HEK293 (cell line): ENCODE data around the gene IPO11.

Experiments
- CTCF ChIA-PET: fragments of 350-600 bp; formaldehyde crosslinking; extraction: SDS; loops from one replicate; lab custom pipeline; 2021; ENCODE audit warnings: antibody characterized with exemption; lab: Yijun Ruan, JAX
- POLR2A ChIA-PET: fragments of 300-600 bp; formaldehyde crosslinking; extraction: SDS; loops from one replicate; lab custom pipeline; 2020; ENCODE audit warnings: antibody characterized with exemption, inconsistent platforms; lab: Yijun Ruan, JAX
- H3K27ac ChIP-seq: fragments of 200-500 bp; sonication (Bioruptor generic); 2 replicates; pipeline ENCODE4 v1.5.1; 2014; ENCODE audit warnings: low read depth, low read length, control low read depth, inconsistent platforms; ENCODE audit errors: extremely low read depth
- H3K36me3 ChIP-seq, 2 experiments: fragments of 200-500 bp in 1 of 2; sonication (Bioruptor generic) in 1 of 2; 1 replicate in 1 of 2; 2 replicates in 1 of 2; pipeline ENCODE4 v1.5.1; 2014 to 2017; ENCODE audit warnings: inconsistent platforms in 2 of 2, low read length in 2 of 2; ENCODE audit not compliant: control insufficient read depth in 2 of 2, insufficient read depth in 1 of 2
- H3K4me1 ChIP-seq: fragments of 200-500 bp; sonication (Bioruptor generic); 2 replicates; pipeline ENCODE4 v1.5.1; 2014; ENCODE audit warnings: mild to moderate bottlenecking, low read length, inconsistent platforms; ENCODE audit not compliant: control insufficient read depth, insufficient read depth
- H3K4me3 ChIP-seq: 2 replicates; pipeline ENCODE4 v1.5.1; 2011; ENCODE audit warnings: low read depth, mild to moderate bottlenecking, control low read depth, low read length, moderate library complexity
- H3K9me3 ChIP-seq: fragments of 200-500 bp; sonication (Bioruptor generic); 2 replicates; pipeline ENCODE4 v1.5.1; 2014; ENCODE audit warnings: low read depth, low read length, inconsistent platforms; ENCODE audit not compliant: control insufficient read depth, insufficient read depth
- GLI4 ChIP-seq: fragments of 450-650 bp; formaldehyde crosslinking; IDR thresholded peaks from 2 replicates; pipeline ENCODE4 v1.5.1; 2016; ENCODE audit warnings: missing biosample characterization, missing genetic modification characterization
- HOXA7 ChIP-seq: sonication (generic); formaldehyde crosslinking; IDR thresholded peaks from 2 replicates; pipeline ENCODE4 v1.8.1; 2022; ENCODE audit warnings: missing genetic modification reagents, borderline replicate concordance
- HOXD13 ChIP-seq: sonication (generic); formaldehyde crosslinking; IDR thresholded peaks from 2 replicates; pipeline ENCODE4 v1.8.0; 2022; ENCODE audit warnings: missing genetic modification reagents, borderline replicate concordance
- INSM2 ChIP-seq: fragments of 450-650 bp; formaldehyde crosslinking; IDR thresholded peaks from 2 replicates; pipeline ENCODE4 v1.5.1; 2016; ENCODE audit warnings: missing biosample characterization, missing genetic modification characterization
- SP7 ChIP-seq: fragments of 450-650 bp; formaldehyde crosslinking; IDR thresholded peaks from 2 replicates; pipeline ENCODE4 v1.5.1; 2016; ENCODE audit warnings: missing biosample characterization, missing genetic modification characterization
- ZBTB44 ChIP-seq: fragments of 450-650 bp; IDR thresholded peaks from 2 replicates; pipeline ENCODE4 v1.5.1; 2018; ENCODE audit warnings: missing biosample characterization, mild to moderate bottlenecking, missing genetic modification characterization
- ZBTB7A ChIP-seq: fragments of 450-650 bp; formaldehyde crosslinking; IDR thresholded peaks from 2 replicates; pipeline ENCODE4 v1.5.1; 2016; ENCODE audit warnings: low read depth, missing biosample characterization, missing genetic modification characterization
- ZFHX2 ChIP-seq: fragments of 450-650 bp; formaldehyde crosslinking; conservative IDR thresholded peaks from 2 replicates; pipeline ENCODE4 v1.5.1; 2016; ENCODE audit warnings: missing biosample characterization, missing genetic modification characterization
- ZIC2 ChIP-seq: fragments of 450-650 bp; formaldehyde crosslinking; IDR thresholded peaks from 2 replicates; pipeline ENCODE4 v1.5.1; 2016; ENCODE audit warnings: missing biosample characterization, missing genetic modification characterization
- ZNF10 ChIP-seq: fragments of 450-650 bp; formaldehyde crosslinking; IDR thresholded peaks from 2 replicates; pipeline ENCODE4 v1.5.1; 2017; ENCODE audit warnings: missing biosample characterization, missing genetic modification characterization
- ZNF138 ChIP-seq: fragments of 450-650 bp; formaldehyde crosslinking; IDR thresholded peaks from 2 replicates; pipeline ENCODE4 v1.5.1; 2016; ENCODE audit warnings: missing biosample characterization, missing genetic modification characterization, borderline replicate concordance
- ZNF184 ChIP-seq: fragments of 450-650 bp; IDR thresholded peaks from 2 replicates; pipeline ENCODE4 v1.5.1; 2018; ENCODE audit warnings: missing biosample characterization, mild to moderate bottlenecking, missing genetic modification characterization
- ZNF248 ChIP-seq: fragments of 450-650 bp; formaldehyde crosslinking; IDR thresholded peaks from 2 replicates; pipeline ENCODE4 v1.5.1; 2017; ENCODE audit warnings: missing biosample characterization, missing genetic modification characterization
- ZNF292 ChIP-seq: fragments of 450-650 bp; formaldehyde crosslinking; IDR thresholded peaks from 2 replicates; pipeline ENCODE4 v1.5.1; 2016; ENCODE audit warnings: low read depth, missing biosample characterization, missing genetic modification characterization, borderline replicate concordance
- ZNF366 ChIP-seq: fragments of 450-650 bp; formaldehyde crosslinking; conservative IDR thresholded peaks from 2 replicates; pipeline ENCODE4 v1.5.1; 2016; ENCODE audit warnings: missing biosample characterization, missing genetic modification characterization
- ZNF449 ChIP-seq: fragments of 450-650 bp; formaldehyde crosslinking; IDR thresholded peaks from 2 replicates; pipeline ENCODE4 v1.5.1; 2017; ENCODE audit warnings: missing biosample characterization, mild to moderate bottlenecking, missing genetic modification characterization, moderate library complexity
- ZNF585B ChIP-seq: fragments of 450-650 bp; formaldehyde crosslinking; IDR thresholded peaks from 2 replicates; pipeline ENCODE4 v1.5.1; 2016; ENCODE audit warnings: missing biosample characterization, missing genetic modification characterization
- ZNF600 ChIP-seq: fragments of 450-650 bp; formaldehyde crosslinking; IDR thresholded peaks from 2 replicates; pipeline ENCODE4 v1.5.1; 2016; ENCODE audit warnings: missing biosample characterization, missing genetic modification characterization
- ZNF610 ChIP-seq: fragments of 450-650 bp; formaldehyde crosslinking; IDR thresholded peaks from 2 replicates; pipeline ENCODE4 v1.5.1; 2016; ENCODE audit warnings: missing biosample characterization, missing genetic modification characterization, borderline replicate concordance
- ZNF621 ChIP-seq: fragments of 450-650 bp; formaldehyde crosslinking; IDR thresholded peaks from 2 replicates; pipeline ENCODE4 v1.5.1; 2017; ENCODE audit warnings: missing biosample characterization, missing genetic modification characterization
- ZNF776 ChIP-seq: fragments of 450-650 bp; formaldehyde crosslinking; IDR thresholded peaks from 2 replicates; pipeline ENCODE4 v1.5.0; 2017; ENCODE audit warnings: missing biosample characterization, missing genetic modification characterization, borderline replicate concordance
- ZSCAN4 ChIP-seq: fragments of 450-650 bp; formaldehyde crosslinking; IDR thresholded peaks from 2 replicates; pipeline ENCODE4 v1.5.1; 2017; ENCODE audit warnings: missing biosample characterization, missing genetic modification characterization
- TF ChIP-seq, protein P1 (sequence below): fragments of 450-650 bp; formaldehyde crosslinking; IDR thresholded peaks from 2 replicates; pipeline ENCODE4 v1.5.1; 2017; ENCODE audit warnings: missing biosample characterization, missing genetic modification characterization
- TF ChIP-seq, protein P2 (sequence below): fragments of 450-650 bp; formaldehyde crosslinking; IDR thresholded peaks from 2 replicates; pipeline ENCODE4 v1.5.1; 2016; ENCODE audit warnings: missing biosample characterization, missing genetic modification characterization

IPO11 gene

DNA sequence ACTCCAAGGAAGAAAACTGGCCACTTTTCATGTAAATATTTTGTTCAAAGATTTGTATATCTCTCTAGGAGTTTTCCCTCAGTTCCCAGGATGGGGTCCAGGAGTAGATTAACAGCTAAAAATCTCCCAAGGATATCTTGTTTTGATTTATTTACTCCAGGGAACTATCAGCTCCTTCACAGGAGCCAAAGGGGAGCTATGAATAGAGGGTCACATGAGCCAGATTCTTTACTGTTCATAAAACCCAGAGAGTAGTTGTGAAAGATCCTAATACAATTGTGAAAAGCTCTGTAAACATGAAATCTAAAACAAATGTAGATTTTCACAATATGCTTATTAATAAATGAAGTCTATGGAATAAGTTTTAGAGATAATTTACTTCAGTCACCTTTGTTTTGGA lies 25.7 kb upstream of the IPO11 start (continued):
- TF ChIP-seq, protein P1, sequence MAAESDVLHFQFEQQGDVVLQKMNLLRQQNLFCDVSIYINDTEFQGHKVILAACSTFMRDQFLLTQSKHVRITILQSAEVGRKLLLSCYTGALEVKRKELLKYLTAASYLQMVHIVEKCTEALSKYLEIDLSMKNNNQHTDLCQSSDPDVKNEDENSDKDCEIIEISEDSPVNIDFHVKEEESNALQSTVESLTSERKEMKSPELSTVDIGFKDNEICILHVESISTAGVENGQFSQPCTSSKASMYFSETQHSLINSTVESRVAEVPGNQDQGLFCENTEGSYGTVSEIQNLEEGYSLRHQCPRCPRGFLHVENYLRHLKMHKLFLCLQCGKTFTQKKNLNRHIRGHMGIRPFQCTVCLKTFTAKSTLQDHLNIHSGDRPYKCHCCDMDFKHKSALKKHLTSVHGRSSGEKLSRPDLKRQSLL (tag by site-specific recombination): no peak
- TF ChIP-seq ZSCAN4 (tag by site-specific recombination) (no peak), ZNF585B (tag by site-specific recombination) (no peak), ZNF776 (no peak), ZNF610 (tag by site-specific recombination) (no peak)

DNA sequence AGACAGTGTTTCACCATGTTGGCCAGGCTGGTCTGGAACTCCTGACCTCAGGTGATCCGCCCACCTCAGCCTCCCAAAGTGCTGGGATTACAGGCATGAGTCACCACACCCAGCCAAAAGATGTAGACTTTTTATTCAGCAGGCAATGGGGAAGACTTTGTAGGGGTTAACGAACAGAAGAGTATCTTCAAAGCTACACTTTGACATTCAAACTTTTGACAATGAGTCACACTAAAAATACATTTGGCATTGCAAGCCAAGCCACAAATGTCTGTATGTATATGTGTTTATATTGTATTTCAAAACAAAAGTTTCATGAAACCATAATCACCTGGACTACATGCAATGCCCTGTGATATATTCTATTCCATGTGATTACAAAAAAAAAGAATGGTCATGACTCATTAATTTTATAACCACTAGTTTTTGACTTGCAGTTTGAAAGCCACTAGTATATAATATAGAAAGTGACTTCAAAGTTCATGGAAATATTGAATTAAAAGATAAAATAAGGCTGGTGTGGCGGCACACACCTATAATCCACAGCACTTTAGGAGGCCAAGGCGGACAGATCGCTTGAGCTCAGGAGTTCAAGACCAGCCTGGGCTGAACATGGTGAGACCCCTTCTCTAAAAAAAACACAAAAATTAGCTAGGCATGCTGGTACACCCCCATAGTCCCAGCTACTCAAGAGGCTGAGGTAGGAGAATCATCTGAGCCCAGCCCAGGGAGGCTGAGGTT lies 17.2 kb upstream of the IPO11 start:
- POLR2A ChIA-PET: interaction anchor here (0.6 to 2.9 kb wide), 3 partner anchors 9 to 228 kb away, joined by 3 to 16 read pairs (median 3); partner anchors contain the start of gene DIMT1
- Histone ChIP-seq H3K4me1 (no peaks in the 10 kb centered on the region), H3K27ac (no peak overlapping the region), H3K4me3 (no peak overlapping the region), H3K36me3 (peaks cover 62 to 86% of the 10 kb centered on the region in 2 experiments), H3K9me3 (no peaks in the 10 kb centered on the region)
- CTCF ChIA-PET: interaction anchor here (0.6 to 0.7 kb wide), 2 partner anchors 9 to 851 kb away, joined by 3 read pairs; no protein-coding TSS in a partner anchor
- TF ChIP-seq, protein P2, sequence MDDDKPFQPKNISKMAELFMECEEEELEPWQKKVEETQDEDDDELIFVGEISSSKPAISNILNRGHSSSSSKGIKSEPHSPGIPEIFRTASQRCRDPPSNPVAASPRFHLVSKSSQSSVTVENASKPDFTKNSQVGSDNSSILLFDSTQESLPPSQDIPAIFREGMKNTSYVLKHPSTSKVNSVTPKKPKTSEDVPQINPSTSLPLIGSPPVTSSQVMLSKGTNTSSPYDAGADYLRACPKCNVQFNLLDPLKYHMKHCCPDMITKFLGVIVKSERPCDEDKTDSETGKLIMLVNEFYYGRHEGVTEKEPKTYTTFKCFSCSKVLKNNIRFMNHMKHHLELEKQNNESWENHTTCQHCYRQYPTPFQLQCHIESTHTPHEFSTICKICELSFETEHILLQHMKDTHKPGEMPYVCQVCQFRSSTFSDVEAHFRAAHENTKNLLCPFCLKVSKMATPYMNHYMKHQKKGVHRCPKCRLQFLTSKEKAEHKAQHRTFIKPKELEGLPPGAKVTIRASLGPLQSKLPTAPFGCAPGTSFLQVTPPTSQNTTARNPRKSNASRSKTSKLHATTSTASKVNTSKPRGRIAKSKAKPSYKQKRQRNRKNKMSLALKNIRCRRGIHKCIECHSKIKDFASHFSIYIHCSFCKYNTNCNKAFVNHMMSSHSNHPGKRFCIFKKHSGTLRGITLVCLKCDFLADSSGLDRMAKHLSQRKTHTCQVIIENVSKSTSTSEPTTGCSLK (tag by site-specific recombination): no peak
- TF ChIP-seq HOXD13 (CRISPR knock-in tag): no peak
- TF ChIP-seq ZNF449: no peak
- no peak for TF ChIP-seq ZNF184 (tag by site-specific recombination)
- TF ChIP-seq HOXA7 (CRISPR knock-in tag): no peak
- TF ChIP-seq GLI4 (tag by site-specific recombination): no peak
- TF ChIP-seq ZIC2: no peak
- TF ChIP-seq ZNF621 (tag by site-specific recombination): no peak
- peak; percentile 54 for TF ChIP-seq ZNF600 (tag by site-specific recombination)
- TF ChIP-seq ZFHX2 (tag by site-specific recombination): peak; percentile 24; the same call in 1 of the 2 replicates
- no peak for TF ChIP-seq ZNF292 (tag by site-specific recombination)
- no peak for TF ChIP-seq ZBTB44 (tag by site-specific recombination)
- peak; percentile 25; the same call in 1 of the 2 replicates for TF ChIP-seq ZNF10 (tag by site-specific recombination)
- no peak for TF ChIP-seq ZNF138 (tag by site-specific recombination)
- 0 out of 2 replicates have a peak, but pooled peaks have one; percentile 25 for TF ChIP-seq ZNF366 (tag by site-specific recombination)
- TF ChIP-seq SP7 (tag by site-specific recombination): peak; percentile 82
- no peak for TF ChIP-seq ZBTB7A (tag by site-specific recombination)
- no peak for TF ChIP-seq ZNF248
- no peak for TF ChIP-seq INSM2
